SK-N-SH treated with all-trans-retinoic acid at 6 μM for 48 hours (cell line): Measurements from ENCODE around the gene EEA1.

ENCODE experiments used
- ATAC-seq: fragments of 200-7000 bp; cut with Tn5 transposase; 3 replicates; pipeline ENCODE4 v1.9.1; 2020; ENCODE audit warnings: mild to moderate bottlenecking, moderate library complexity
- ARNTL ChIP-seq: fragments of 450-650 bp; formaldehyde crosslinking; IDR thresholded peaks from 2 replicates; pipeline ENCODE4 v1.5.0; 2020; ENCODE audit warnings: low read depth, mild to moderate bottlenecking, moderate library complexity, borderline replicate concordance
- BACH2 ChIP-seq: fragments of 250-450 bp; sonication (Bioruptor Pico); IDR thresholded peaks from 2 replicates; pipeline ENCODE4 v1.9.0; 2021; ENCODE audit warnings: mild to moderate bottlenecking, borderline replicate concordance
- CSDC2 ChIP-seq: fragments of 250-450 bp; sonication (Bioruptor Pico); IDR thresholded peaks from 2 replicates; pipeline ENCODE4 v1.5.0; 2020; ENCODE audit warnings: mild to moderate bottlenecking, moderate library complexity
- GLIS3 ChIP-seq: fragments of 250-450 bp; sonication (Bioruptor Pico); IDR thresholded peaks from 2 replicates; pipeline ENCODE4 v1.5.0; 2020; ENCODE audit warnings: mild to moderate bottlenecking, moderate library complexity
- ISL1 ChIP-seq: fragments of 250-450 bp; sonication (Bioruptor Pico); IDR thresholded peaks from 2 replicates; pipeline ENCODE4 v2.1.2; 2022; ENCODE audit warnings: mild to moderate bottlenecking, moderate library complexity
- PPARA ChIP-seq: fragments of 250-450 bp; sonication (Bioruptor Pico); IDR thresholded peaks from 2 replicates; pipeline ENCODE4 v1.5.0; 2020; ENCODE audit warnings: mild to moderate bottlenecking, borderline replicate concordance
- TCF4 ChIP-seq: fragments of 250-450 bp; sonication (Bioruptor Pico); IDR thresholded peaks from 2 replicates; pipeline ENCODE4 v1.8.0; 2021; ENCODE audit warnings: mild to moderate bottlenecking, moderate library complexity, borderline replicate concordance
- TOX ChIP-seq: fragments of 250-450 bp; sonication (Bioruptor Pico); IDR thresholded peaks from 2 replicates; pipeline ENCODE4 v1.8.0; 2021; ENCODE audit warnings: mild to moderate bottlenecking, moderate library complexity, borderline replicate concordance
- ZC3H10 ChIP-seq: fragments of 250-450 bp; sonication (Bioruptor Pico); IDR thresholded peaks from 2 replicates; pipeline ENCODE4 v1.5.1; 2021; ENCODE audit warnings: mild to moderate bottlenecking, moderate library complexity
- ZFP3 ChIP-seq: fragments of 250-450 bp; sonication (Bioruptor Pico); IDR thresholded peaks from 2 replicates; pipeline ENCODE4 v1.5.0; 2020; ENCODE audit warnings: mild to moderate bottlenecking, moderate library complexity
- ZFP30 ChIP-seq: fragments of 450-650 bp; formaldehyde crosslinking; IDR thresholded peaks from 2 replicates; pipeline ENCODE4 v1.5.0; 2022; ENCODE audit warnings: mild to moderate bottlenecking, moderate library complexity
- ZNF565 ChIP-seq: fragments of 450-650 bp; formaldehyde crosslinking; conservative IDR thresholded peaks from 2 replicates; pipeline ENCODE4 v1.5.0; 2020; ENCODE audit warnings: low read depth, mild to moderate bottlenecking, moderate library complexity
- ZNF70 ChIP-seq: fragments of 450-650 bp; formaldehyde crosslinking; IDR thresholded peaks from 2 replicates; pipeline ENCODE4 v1.5.0; 2020; ENCODE audit warnings: mild to moderate bottlenecking, moderate library complexity
- ZNF8 ChIP-seq: fragments of 450-650 bp; formaldehyde crosslinking; IDR thresholded peaks from 2 replicates; pipeline ENCODE4 v1.5.0; 2020; ENCODE audit warnings: mild to moderate bottlenecking, moderate library complexity
- TF ChIP-seq, protein P1 (sequence below): fragments of 250-450 bp; sonication (Bioruptor Pico); IDR thresholded peaks from 2 replicates; pipeline ENCODE4 v1.5.1; 2020; ENCODE audit warnings: low read depth, mild to moderate bottlenecking, moderate library complexity
- TF ChIP-seq, protein P2 (sequence below): fragments of 250-450 bp; sonication (Bioruptor Pico); IDR thresholded peaks from 2 replicates; pipeline ENCODE4 v1.5.0; 2020; ENCODE audit warnings: mild to moderate bottlenecking, moderate library complexity
- TF ChIP-seq, protein P3 (sequence below): fragments of 250-450 bp; sonication (Bioruptor Pico); IDR thresholded peaks from 2 replicates; pipeline ENCODE4 v1.8.0; 2021; ENCODE audit warnings: low read depth, mild to moderate bottlenecking, moderate library complexity, borderline replicate concordance
- TF ChIP-seq, protein P4 (sequence below): fragments of 250-450 bp; sonication (Bioruptor Pico); IDR thresholded peaks from 2 replicates; pipeline ENCODE4 v1.8.0; 2020; ENCODE audit warnings: mild to moderate bottlenecking, moderate library complexity, borderline replicate concordance
- TF ChIP-seq, protein P5 (sequence below): fragments of 250-450 bp; sonication (Bioruptor Pico); IDR thresholded peaks from 2 replicates; pipeline ENCODE4 v1.5.1; 2021; ENCODE audit warnings: mild to moderate bottlenecking, moderate library complexity

EEA1 gene

DNA sequence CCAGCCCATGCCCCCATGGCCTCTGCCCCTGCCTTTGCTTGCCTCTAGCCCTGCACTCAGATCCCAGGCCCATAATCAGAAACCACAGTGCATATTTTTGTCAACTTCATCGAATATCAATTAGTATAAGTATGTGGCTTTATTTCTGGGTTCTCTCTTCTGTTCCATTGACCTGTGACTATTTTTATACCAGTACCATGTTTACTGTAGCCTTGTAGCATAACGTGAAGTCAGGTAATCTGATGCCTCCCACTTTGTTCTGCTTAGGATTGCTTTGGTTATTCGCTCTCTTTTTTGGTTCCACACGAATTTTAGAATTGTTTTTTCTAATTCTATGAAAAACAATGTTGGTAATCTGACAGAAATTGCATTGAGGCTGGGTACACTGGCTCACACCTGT lies 14.9 kb downstream of the EEA1 start (continued):
- TF ChIP-seq, protein P1, sequence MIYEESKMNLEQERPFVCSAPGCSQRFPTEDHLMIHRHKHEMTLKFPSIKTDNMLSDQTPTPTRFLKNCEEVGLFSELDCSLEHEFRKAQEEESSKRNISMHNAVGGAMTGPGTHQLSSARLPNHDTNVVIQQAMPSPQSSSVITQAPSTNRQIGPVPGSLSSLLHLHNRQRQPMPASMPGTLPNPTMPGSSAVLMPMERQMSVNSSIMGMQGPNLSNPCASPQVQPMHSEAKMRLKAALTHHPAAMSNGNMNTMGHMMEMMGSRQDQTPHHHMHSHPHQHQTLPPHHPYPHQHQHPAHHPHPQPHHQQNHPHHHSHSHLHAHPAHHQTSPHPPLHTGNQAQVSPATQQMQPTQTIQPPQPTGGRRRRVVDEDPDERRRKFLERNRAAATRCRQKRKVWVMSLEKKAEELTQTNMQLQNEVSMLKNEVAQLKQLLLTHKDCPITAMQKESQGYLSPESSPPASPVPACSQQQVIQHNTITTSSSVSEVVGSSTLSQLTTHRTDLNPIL (CRISPR knock-in tag) = no peak
- TF ChIP-seq ISL1 (CRISPR knock-in tag) (no peak), TOX (CRISPR knock-in tag) (no peak), ZC3H10 (CRISPR knock-in tag) (no peak), PPARA (CRISPR knock-in tag) (no peak)

DNA sequence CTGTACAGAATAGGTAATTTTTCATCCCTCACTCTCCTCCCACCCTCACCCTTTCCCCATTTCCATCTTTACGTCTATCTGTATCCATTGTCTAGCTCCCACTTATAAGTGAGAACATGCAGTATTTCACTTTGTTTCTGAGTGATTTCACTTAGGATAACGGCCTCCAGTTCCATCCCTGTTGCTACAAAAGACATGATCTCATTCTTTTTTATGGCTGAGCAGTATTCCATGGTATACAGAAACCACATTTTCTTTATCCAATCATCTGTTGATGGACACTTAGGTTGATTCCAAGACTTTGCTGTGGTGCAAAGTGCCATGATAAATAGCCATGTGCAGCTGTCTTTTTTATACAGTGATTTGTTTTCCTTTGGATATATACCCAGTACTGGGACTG lies 16.4 kb downstream of the EEA1 start:
- ATAC-seq = no peak
- no peak for TF ChIP-seq TCF4 (CRISPR knock-in tag)
- TF ChIP-seq ZNF70 = peak; percentile 55; the same call in 1 of the 2 replicates

DNA sequence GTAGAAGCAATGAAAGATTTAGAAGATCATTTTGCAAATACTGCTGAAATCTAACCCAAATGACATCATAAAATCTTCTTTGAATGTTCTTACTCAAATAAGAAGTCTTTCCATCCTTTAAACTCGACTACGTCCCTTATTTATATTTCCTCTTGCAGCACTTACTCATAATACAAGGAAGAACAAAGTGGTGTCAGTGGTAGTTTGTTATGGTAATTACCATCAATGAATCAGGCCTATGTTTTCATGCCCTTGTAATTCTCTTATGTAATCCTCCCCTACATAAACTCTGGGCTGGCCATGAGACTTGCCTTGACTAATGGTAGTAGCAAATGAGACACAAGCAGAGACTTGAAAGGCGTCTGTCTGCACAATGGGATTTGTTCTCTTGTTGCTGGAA lies 17.0 kb downstream of the EEA1 start:
- TF ChIP-seq ARNTL (CRISPR knock-in tag) = no peak
- TF ChIP-seq ZNF565 (CRISPR knock-in tag) = no peak
- no peak for TF ChIP-seq ZC3H10 (CRISPR knock-in tag)
- no peak for TF ChIP-seq BACH2 (CRISPR knock-in tag)
- TF ChIP-seq ZFP3 = no peak
- TF ChIP-seq, protein P2, sequence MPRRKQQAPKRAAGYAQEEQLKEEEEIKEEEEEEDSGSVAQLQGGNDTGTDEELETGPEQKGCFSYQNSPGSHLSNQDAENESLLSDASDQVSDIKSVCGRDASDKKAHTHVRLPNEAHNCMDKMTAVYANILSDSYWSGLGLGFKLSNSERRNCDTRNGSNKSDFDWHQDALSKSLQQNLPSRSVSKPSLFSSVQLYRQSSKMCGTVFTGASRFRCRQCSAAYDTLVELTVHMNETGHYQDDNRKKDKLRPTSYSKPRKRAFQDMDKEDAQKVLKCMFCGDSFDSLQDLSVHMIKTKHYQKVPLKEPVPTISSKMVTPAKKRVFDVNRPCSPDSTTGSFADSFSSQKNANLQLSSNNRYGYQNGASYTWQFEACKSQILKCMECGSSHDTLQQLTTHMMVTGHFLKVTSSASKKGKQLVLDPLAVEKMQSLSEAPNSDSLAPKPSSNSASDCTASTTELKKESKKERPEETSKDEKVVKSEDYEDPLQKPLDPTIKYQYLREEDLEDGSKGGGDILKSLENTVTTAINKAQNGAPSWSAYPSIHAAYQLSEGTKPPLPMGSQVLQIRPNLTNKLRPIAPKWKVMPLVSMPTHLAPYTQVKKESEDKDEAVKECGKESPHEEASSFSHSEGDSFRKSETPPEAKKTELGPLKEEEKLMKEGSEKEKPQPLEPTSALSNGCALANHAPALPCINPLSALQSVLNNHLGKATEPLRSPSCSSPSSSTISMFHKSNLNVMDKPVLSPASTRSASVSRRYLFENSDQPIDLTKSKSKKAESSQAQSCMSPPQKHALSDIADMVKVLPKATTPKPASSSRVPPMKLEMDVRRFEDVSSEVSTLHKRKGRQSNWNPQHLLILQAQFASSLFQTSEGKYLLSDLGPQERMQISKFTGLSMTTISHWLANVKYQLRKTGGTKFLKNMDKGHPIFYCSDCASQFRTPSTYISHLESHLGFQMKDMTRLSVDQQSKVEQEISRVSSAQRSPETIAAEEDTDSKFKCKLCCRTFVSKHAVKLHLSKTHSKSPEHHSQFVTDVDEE (CRISPR knock-in tag) = no peak
- TF ChIP-seq, protein P3, sequence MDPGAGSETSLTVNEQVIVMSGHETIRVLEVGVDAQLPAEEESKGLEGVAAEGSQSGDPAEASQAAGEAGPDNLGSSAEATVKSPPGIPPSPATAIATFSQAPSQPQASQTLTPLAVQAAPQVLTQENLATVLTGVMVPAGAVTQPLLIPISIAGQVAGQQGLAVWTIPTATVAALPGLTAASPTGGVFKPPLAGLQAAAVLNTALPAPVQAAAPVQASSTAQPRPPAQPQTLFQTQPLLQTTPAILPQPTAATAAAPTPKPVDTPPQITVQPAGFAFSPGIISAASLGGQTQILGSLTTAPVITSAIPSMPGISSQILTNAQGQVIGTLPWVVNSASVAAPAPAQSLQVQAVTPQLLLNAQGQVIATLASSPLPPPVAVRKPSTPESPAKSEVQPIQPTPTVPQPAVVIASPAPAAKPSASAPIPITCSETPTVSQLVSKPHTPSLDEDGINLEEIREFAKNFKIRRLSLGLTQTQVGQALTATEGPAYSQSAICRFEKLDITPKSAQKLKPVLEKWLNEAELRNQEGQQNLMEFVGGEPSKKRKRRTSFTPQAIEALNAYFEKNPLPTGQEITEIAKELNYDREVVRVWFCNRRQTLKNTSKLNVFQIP = no peak
- TF ChIP-seq, protein P4, sequence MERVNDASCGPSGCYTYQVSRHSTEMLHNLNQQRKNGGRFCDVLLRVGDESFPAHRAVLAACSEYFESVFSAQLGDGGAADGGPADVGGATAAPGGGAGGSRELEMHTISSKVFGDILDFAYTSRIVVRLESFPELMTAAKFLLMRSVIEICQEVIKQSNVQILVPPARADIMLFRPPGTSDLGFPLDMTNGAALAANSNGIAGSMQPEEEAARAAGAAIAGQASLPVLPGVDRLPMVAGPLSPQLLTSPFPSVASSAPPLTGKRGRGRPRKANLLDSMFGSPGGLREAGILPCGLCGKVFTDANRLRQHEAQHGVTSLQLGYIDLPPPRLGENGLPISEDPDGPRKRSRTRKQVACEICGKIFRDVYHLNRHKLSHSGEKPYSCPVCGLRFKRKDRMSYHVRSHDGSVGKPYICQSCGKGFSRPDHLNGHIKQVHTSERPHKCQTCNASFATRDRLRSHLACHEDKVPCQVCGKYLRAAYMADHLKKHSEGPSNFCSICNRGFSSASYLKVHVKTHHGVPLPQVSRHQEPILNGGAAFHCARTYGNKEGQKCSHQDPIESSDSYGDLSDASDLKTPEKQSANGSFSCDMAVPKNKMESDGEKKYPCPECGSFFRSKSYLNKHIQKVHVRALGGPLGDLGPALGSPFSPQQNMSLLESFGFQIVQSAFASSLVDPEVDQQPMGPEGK = no peak
- no peak for TF ChIP-seq GLIS3 (CRISPR knock-in tag)
- TF ChIP-seq TOX (CRISPR knock-in tag) = no peak
- TF ChIP-seq, protein P5, sequence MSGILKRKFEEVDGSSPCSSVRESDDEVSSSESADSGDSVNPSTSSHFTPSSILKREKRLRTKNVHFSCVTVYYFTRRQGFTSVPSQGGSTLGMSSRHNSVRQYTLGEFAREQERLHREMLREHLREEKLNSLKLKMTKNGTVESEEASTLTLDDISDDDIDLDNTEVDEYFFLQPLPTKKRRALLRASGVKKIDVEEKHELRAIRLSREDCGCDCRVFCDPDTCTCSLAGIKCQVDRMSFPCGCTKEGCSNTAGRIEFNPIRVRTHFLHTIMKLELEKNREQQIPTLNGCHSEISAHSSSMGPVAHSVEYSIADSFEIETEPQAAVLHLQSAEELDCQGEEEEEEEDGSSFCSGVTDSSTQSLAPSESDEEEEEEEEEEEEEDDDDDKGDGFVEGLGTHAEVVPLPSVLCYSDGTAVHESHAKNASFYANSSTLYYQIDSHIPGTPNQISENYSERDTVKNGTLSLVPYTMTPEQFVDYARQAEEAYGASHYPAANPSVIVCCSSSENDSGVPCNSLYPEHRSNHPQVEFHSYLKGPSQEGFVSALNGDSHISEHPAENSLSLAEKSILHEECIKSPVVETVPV (CRISPR knock-in tag) = no peak
- no peak for TF ChIP-seq ZNF70
- no peak for TF ChIP-seq CSDC2
- TF ChIP-seq ZNF8 = no peak
- no peak for TF ChIP-seq PPARA (CRISPR knock-in tag)
- no peak for TF ChIP-seq ISL1 (CRISPR knock-in tag)
- no peak for TF ChIP-seq ZFP30 (CRISPR knock-in tag)
- TF ChIP-seq, protein P1 (CRISPR knock-in tag) = no peak
- no peak for ATAC-seq
